Natural killer cell (primary cell): ENCODE data around the gene CLEC16A. TPM values are rescaled to one million over a fixed set of nuclear protein-coding genes. Genes with fewer than 3 reads are reported as not detected.

Experiments used
- ATAC-seq, 3 donors: fragments of 150-1000 bp in 2 of 3; fragments of 200-7000 bp in 1 of 3; cut with Tn5 transposase; 1 replicate in 1 of 3; 2 replicates in 2 of 3; pipeline ENCODE4 v1.10.0; 2021; ENCODE audit warnings: mild to moderate bottlenecking in 2 of 3, moderate library complexity in 2 of 3
- DNase-seq, 2 donors: peaks; one replicate each; pipeline versions ENCODE4 v3.0.0 to v3.0.0-alpha.2; 2013 to 2021; ENCODE audit warnings: mixed read lengths in 1 of 2
- H3K27ac ChIP-seq: one replicate; pipeline ENCODE4 v1.5.1; 2013; ENCODE audit warnings: mild to moderate bottlenecking, low read length
- H3K27me3 ChIP-seq: one replicate; pipeline ENCODE4 v1.6.1; 2013; ENCODE audit warnings: low read length; ENCODE audit not compliant: control insufficient read depth, insufficient read depth
- H3K36me3 ChIP-seq: one replicate; pipeline ENCODE4 v1.6.1; 2013; ENCODE audit warnings: low read length; ENCODE audit not compliant: control insufficient read depth, insufficient read depth
- H3K4me1 ChIP-seq: one replicate; pipeline ENCODE4 v1.6.1; 2013; ENCODE audit warnings: low read length; ENCODE audit not compliant: control insufficient read depth, insufficient read depth
- H3K4me3 ChIP-seq: one replicate; pipeline ENCODE4 v1.5.1; 2013; ENCODE audit warnings: low read length
- H3K9me3 ChIP-seq: one replicate; pipeline ENCODE4 v1.6.1; 2013; ENCODE audit warnings: low read length; ENCODE audit not compliant: control insufficient read depth, insufficient read depth
- H3K27ac Mint-ChIP-seq, 2 donors: one replicate each; pipeline ENCODE4 v1.8.0; 2022; ENCODE audit warnings: mild to moderate bottlenecking in 2 of 2, mixed read lengths in 2 of 2, moderate library complexity in 1 of 2
- H3K27me3 Mint-ChIP-seq, 2 donors: one replicate each; pipeline ENCODE4 v1.8.0; 2022; ENCODE audit warnings: low read depth in 2 of 2, mixed read lengths in 2 of 2
- H3K36me3 Mint-ChIP-seq: one replicate; pipeline ENCODE4 v1.8.0; 2022; ENCODE audit warnings: mixed read lengths
- H3K4me1 Mint-ChIP-seq, 2 donors: one replicate each; pipeline ENCODE4 v1.8.0; 2022; ENCODE audit warnings: mixed read lengths in 2 of 2
- H3K4me3 Mint-ChIP-seq: one replicate; pipeline ENCODE4 v1.8.0; 2022; ENCODE audit warnings: mild to moderate bottlenecking, moderate library complexity, mixed read lengths
- H3K9me3 Mint-ChIP-seq, 2 donors: one replicate each; pipeline ENCODE4 v1.8.0; 2022; ENCODE audit warnings: mixed read lengths in 2 of 2
- WGBS: methylation state at CpG from one replicate; pipeline ENCODE4 v1.1.7; 2013; ENCODE audit warnings: missing lambda C conversion rate; ENCODE audit not compliant: insufficient coverage; 5-methylcytosine and 5-hydroxymethylcytosine counted together
- intact Hi-C: fragments of 100-400 bp; cut with micrococcal nuclease; formaldehyde crosslinking; loops from one replicate; pipeline ENCODE4 v1.14.2; 2022
- total RNA-seq, 4 donors: library from RNA; stranded (reverse); fragments of 120-200 nt in 1 of 4; gene quantifications; one replicate each; pipeline versions ENCODE4 v1.2.3 to v1.2.4, GENCODE V29; 2013 to 2022
- TF ChIP-seq, protein P1 (sequence below): fragments of 200-600 bp; IDR thresholded peaks from one replicate; pipeline ENCODE4 v1.8.0; 2022; ENCODE audit warnings: antibody characterized with exemption

The CLEC16A gene
- total RNA-seq, 3 donors from 2014 or later (not counting 1 experiment from before 2014, with no cell fraction given), result 35.9 to 50.5 (median 37.4) TPM

DNA sequence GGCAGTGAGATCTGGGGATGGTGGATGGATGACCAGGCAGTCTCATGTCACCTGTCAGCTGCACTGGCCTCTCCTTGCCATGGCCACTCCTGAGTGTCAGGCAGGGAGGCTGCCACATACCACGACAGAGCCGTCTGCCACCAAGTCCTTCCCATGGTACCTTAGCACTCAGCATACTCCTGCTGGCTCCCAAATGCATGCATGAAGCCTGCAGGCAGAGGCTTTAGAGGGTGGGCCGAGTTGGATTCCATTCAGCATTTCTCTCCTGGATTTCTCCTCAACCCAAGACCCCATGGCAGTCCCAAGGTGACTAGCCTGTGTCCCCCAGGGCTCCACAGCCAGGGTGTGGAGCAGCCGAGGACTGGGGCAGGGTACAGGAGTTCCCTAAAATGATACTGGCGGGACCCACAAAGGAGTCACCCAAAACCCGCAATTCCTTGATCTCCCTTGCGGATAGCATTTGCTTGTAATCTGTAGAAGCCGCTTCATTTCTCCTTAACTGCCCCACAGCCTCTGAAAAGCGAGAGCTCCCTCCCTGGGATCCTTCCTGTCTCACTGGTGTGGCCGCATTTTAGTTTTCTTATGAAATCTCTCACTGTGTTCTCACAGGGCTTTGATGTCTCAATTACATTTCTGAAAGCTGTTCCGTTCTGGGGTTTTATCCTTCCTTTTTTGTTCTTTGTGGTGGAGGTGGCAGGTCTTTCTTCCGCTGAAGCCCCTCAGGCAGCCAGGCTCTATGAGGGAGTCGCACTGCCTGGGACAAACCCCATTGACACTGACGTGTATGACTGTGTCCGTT is 170.2 kb downstream of the CLEC16A start:
- Mint-ChIP-seq H3K9me3 (no peaks in the 10 kb centered on the region), H3K4me1 (peaks cover 53% of the 10 kb centered on the region in 2 donors), H3K27ac (peak overlapping the region; percentile 48 to 66), H3K4me3 (peak overlapping the region; percentile 81), H3K36me3 (no peaks in the 10 kb centered on the region), H3K27me3 (no peaks in the 10 kb centered on the region)
- H3K27ac ChIP-seq, result no peak overlapping the region
- DNase-seq, result peak in 1 of 2 donors; percentile 53
- no peaks in the 10 kb centered on the region for H3K36me3 ChIP-seq
- intact Hi-C loops, result loop anchor here (10.0 kb wide), 1 partner anchor 140 kb away; the partner anchor contains the start of gene SOCS1
- WGBS, result 46% methylated on average over 15 of the region's 15 CpGs
- TF ChIP-seq, protein P1, sequence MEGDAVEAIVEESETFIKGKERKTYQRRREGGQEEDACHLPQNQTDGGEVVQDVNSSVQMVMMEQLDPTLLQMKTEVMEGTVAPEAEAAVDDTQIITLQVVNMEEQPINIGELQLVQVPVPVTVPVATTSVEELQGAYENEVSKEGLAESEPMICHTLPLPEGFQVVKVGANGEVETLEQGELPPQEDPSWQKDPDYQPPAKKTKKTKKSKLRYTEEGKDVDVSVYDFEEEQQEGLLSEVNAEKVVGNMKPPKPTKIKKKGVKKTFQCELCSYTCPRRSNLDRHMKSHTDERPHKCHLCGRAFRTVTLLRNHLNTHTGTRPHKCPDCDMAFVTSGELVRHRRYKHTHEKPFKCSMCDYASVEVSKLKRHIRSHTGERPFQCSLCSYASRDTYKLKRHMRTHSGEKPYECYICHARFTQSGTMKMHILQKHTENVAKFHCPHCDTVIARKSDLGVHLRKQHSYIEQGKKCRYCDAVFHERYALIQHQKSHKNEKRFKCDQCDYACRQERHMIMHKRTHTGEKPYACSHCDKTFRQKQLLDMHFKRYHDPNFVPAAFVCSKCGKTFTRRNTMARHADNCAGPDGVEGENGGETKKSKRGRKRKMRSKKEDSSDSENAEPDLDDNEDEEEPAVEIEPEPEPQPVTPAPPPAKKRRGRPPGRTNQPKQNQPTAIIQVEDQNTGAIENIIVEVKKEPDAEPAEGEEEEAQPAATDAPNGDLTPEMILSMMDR, result no peak
- no peak overlapping the region for H3K4me3 ChIP-seq
- no peaks in the 10 kb centered on the region for H3K27me3 ChIP-seq
- peak; percentile 64 to 77 (median 68) for ATAC-seq
- H3K4me1 ChIP-seq, result peaks cover 33% of the 10 kb centered on the region
- H3K9me3 ChIP-seq, result no peaks in the 10 kb centered on the region

DNA sequence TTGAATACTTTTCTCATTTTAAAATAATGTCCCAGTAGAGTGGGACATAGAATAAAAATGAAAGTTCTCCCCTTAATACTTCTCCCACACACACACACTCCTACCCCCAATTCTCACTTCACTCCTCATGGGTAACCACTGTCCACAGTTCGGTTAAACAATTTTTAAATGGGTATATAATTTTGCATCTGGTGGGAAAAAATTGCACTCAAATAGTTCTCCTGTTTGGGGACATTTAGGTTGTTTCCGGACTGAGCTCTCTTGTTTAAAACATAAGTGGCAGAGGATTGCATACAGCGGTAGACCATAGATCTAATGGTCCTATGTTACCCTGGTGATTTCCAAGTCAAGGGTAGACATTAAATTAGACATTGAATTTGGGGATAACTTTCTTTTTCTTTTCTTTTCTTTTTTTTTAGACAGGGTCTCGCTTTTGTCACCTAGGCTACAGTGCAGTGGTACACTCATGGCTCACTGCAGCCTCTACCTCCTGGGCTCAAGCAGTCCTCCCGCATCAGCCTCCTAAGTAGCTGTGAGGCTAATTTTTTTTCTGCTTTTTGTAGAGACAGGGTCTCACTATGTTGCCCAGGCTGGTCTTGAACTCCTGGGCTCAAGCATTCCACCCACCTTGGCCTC is 173.3 kb downstream of the CLEC16A start:
- no peaks in the 10 kb centered on the region for H3K9me3 Mint-ChIP-seq
- intact Hi-C loops, result loop anchor here (10.0 kb wide), 1 partner anchor 137 kb away; the partner anchor contains the start of gene SOCS1

DNA sequence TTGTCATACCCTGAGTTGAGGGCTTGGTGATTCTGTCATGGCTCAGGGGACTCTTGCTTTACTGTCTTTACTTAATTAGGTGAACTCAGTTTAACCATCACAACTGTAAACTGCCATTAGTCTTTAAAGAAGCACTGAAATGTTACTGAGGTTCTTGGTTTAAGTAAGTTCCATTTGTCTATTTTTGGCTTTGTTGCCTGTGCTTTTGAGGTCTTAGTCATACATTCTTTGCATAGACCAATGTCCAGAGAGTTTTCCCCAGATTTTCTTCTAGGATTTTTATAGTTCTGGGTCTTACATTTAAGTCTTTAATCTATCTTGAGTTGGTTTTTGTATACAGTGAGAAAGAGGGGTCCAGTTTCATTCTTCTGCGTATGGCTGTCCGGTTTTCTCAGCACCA is 174.1 kb downstream of the CLEC16A start:
- no peak for ATAC-seq
- H3K4me1 Mint-ChIP-seq, result peaks cover 54 to 59% of the 10 kb centered on the region in 2 donors
- TF ChIP-seq, protein P1, result no peak

More for the DNA sequence above, 173.3 kb downstream of the CLEC16A start:
- peaks cover 54 to 60% of the 10 kb centered on the region in 2 donors for H3K4me1 Mint-ChIP-seq
- Histone ChIP-seq H3K4me3 (no peak overlapping the region), H3K27ac (no peak overlapping the region), H3K27me3 (no peaks in the 10 kb centered on the region), H3K9me3 (no peaks in the 10 kb centered on the region), H3K36me3 (peaks cover 15% of the 10 kb centered on the region), H3K4me1 (peaks cover 33% of the 10 kb centered on the region)
- peak in 1 of 3 donors; percentile 39 for ATAC-seq
- TF ChIP-seq, protein P1, result no peak
- H3K4me3 Mint-ChIP-seq, result peak overlapping the region; percentile 58
- H3K36me3 Mint-ChIP-seq, result peaks cover 10% of the 10 kb centered on the region
- WGBS, result 77% methylated on average over 4 of the region's 5 CpGs
- no peak for DNase-seq
- H3K27me3 Mint-ChIP-seq, result no peaks in the 10 kb centered on the region
- peak overlapping the region; percentile 16 to 47 for H3K27ac Mint-ChIP-seq

More for the DNA sequence above, 174.1 kb downstream of the CLEC16A start:
- no peaks in the 10 kb centered on the region for H3K27me3 Mint-ChIP-seq
- H3K4me1 ChIP-seq, result peaks cover 26% of the 10 kb centered on the region
- no peaks in the 10 kb centered on the region for H3K27me3 ChIP-seq
- H3K27ac Mint-ChIP-seq, result peak overlapping the region in 1 of 2 donors; percentile 16
- WGBS, result 100% methylated on average over 2 of the region's 2 CpGs
- no peak overlapping the region for H3K4me3 ChIP-seq
- no peak for DNase-seq
- H3K9me3 ChIP-seq, result no peaks in the 10 kb centered on the region
- no peak overlapping the region for H3K4me3 Mint-ChIP-seq
- peaks cover 11% of the 10 kb centered on the region for H3K36me3 Mint-ChIP-seq
- H3K9me3 Mint-ChIP-seq, result no peaks in the 10 kb centered on the region
- intact Hi-C loops, result loop anchor here (10.0 kb wide), 1 partner anchor 136 kb away; the partner anchor contains the start of gene SOCS1
- peaks cover 22% of the 10 kb centered on the region for H3K36me3 ChIP-seq
- H3K27ac ChIP-seq, result no peak overlapping the region
